NCI-H82 treated with DMSO at 0.1 percent for 48 hours (cell line): Measurements from ENCODE around the gene TRIP11.

ENCODE experiments used
- DNase-seq: peaks from one replicate; lab custom pipeline; 2025; ENCODE audit not compliant: unreplicated experiment; lab: John Stamatoyannopoulos, UW

TRIP11 gene

GRCh38 chr14:92012121-92012748 is 27.6 kb downstream of the TRIP11 start:
- DNase-seq, result no peak

GRCh38 chr14:92010644-92011043 is 29.2 kb downstream of the TRIP11 start:
- no peak for DNase-seq

DNA sequence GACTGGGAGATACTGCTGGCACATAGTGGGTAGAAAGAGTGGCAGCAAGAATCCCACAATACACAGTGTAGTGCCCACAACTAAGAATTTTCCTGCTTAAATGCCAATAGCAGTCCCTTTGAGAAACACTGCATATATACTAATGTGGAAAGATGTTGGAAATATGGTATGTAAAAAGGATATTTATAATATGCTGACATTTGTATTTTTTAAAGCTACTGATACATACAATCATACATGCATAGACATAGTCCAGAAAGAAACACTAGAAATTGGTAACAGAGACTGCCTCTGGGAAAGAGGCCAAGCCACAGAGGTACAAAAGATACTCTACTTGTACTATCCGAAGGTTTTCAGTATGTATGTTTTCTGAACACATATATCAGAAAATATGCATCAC is 30.3 kb downstream of the TRIP11 start:
- DNase-seq, result no peak

DNA sequence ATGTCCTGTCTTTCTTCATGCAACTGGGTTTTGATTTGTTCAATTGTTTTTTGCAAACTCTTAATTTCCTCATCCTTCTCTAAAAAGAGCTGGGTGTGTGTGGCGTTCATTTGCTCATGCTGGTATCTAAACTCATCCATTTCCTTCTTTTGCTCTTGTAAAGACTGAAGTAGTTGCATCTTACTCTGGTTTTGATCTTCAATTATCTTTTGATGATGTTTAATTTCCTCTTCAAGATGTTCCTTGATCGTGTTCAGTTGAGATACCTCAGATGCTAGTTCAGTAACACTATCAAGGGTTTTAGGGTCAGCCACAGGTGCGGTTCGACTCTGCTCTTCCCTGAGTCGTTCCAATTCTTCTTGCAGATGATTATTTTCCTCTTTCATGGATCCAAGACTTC is 34.8 kb downstream of the TRIP11 start:
- no peak for DNase-seq

DNA sequence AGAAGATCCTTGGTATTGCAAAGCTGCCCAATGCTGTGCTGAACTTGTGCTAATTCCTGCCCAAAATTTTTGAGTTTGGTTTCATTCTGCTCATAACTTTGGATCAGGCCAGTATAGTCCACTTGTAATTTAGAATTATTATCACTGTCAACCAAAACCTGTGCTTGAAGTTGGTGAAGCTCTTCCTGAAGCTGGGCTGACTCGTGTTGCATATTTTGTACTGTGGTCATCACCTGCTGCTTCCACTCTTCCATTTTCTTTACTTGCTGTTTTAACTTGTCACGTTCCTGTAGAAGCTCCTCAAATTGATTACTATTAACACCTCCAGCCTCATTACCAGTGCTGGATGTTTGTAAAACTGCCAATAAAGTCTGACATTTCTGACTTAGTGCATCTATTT is 35.8 kb downstream of the TRIP11 start:
- DNase-seq, result no peak

GRCh38 chr14:91998667-91999570 is 40.9 kb downstream of the TRIP11 start:
- DNase-seq, result no peak

DNA sequence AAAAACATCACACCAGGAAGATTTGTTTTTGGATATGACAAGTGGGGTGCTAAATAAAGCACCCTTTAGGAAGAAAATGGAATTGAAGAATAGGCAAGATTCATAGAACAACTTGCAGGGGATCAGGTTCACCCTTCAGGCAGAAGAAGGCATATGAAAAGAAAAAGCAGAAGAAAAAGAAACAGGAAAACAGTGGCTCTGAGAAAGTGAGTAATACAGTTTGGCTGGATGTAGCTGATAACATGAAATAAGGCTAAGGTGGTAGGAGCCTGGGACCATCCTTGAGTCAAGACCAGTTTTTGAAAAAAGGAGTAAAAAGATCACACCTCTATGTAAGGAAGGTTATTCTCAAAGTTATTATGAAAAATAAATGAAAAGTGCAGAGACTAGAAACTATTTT is 42.4 kb downstream of the TRIP11 start:
- no peak for DNase-seq

- no peak for DNase-seq
Observed at GRCh38 chr14:91996948-91997371, 42.9 kb downstream of the TRIP11 start.

DNA sequence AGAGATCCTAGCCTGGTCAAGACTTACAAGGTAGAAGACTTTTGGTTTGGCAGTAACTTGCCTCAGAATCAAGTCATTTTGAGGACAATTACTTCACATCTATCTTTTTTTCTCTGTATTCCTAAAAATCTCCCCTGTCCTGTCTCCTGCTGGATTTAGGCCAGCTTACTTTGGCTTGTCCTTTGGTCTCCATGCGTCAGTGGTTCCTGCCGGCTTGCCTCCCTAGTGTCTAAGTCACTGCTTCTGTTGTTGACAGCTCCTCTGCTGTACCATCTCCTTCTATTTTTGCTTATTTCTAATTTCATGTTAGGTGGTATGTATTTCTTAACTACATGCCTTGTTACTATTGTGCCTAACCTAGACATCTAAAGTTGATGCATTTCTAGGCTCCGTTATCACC is 52.7 kb downstream of the TRIP11 start:
- no peak for DNase-seq

DNA sequence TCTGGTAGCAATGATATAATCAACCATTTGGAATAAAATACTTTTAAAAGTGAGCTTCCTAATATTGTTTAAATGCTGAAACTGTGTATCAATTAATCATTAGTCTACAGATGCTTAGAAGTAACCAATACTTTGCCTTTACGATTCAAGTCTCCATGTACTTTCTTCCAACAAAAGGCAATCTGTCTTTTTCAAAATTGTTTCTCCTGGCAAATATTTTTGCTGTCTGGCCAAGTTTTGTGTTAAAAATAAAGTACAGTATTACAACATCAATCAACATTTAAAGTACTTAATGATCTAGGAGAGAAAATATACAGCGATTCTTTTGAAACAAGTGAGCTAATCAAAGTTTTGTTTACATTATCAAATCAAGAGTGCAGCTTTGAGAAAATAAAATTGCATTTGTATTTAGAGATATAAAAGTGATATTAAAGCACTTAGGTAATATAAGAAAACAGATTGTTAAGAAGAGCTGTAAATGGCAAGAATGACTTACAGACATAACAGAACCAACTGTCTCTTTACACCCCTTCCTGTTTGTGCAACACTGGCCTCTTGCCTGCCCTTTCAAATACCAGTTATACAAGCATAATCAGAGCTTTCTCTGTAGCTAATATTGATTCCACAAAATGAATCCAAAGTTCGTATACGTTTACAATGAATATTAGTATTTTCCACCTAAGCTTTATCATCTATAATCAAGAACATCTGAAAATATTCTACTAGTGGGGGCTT is 54.2 kb downstream of the TRIP11 start:
- DNase-seq, result no peak

DNA sequence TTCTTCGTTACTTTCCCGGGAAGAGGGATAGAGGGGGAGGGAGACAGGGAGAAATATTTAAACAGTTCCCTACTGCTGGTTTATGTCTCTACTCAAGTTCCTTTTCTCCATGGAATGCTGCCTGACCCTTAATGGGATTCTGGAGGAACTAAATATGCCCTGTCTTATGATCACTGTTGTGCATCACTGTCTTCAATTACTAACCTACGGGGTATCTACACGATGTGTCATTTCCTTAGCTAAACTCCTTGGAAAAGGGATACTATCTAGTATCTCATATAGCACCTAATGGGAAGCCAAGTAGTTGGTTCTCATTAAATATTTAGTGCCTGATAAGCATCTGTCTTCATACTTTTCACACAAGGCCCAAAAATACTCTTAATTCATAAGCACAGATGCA is 54.9 kb downstream of the TRIP11 start:
- DNase-seq, result no peak

- no peak for DNase-seq
Observed at GRCh38 chr14:91983588-91983987, 56.3 kb downstream of the TRIP11 start.

- DNase-seq, result no peak
Observed at GRCh38 chr14:91980157-91980556, 59.7 kb downstream of the TRIP11 start.

- no peak for DNase-seq
Observed at GRCh38 chr14:91977884-91978283, 62.0 kb downstream of the TRIP11 start.

GRCh38 chr14:91975763-91976162 is 64.1 kb downstream of the TRIP11 start:
- no peak for DNase-seq

DNA sequence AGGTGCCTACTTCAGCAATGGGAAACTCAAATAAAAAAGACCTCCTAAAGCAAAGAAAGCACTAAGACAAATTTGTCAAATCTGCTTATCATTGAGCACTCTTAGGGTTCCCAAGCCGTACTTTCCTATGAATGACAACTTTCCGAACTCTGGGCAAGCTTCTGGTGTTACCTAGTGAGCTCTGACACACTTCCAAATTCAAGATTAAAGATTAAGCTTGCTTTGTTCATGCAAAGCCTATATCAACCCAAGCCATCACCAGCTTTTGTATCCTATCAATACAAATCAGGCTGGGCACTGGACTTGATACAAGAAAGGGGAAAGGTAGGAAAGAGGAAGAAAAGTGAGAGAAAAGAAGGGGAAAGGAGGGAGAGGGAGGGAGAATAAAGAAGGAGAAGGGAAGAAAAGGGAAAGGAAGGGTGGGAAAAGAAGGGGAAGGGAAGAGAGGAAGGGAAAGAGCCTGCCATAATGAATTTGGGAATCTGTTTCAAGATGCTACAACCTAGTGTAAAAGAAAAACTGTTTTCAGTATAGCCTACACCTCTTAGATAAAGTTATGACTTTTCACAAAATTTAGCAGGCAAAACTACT is 68.6 kb downstream of the TRIP11 start:
- DNase-seq, result no peak

DNA sequence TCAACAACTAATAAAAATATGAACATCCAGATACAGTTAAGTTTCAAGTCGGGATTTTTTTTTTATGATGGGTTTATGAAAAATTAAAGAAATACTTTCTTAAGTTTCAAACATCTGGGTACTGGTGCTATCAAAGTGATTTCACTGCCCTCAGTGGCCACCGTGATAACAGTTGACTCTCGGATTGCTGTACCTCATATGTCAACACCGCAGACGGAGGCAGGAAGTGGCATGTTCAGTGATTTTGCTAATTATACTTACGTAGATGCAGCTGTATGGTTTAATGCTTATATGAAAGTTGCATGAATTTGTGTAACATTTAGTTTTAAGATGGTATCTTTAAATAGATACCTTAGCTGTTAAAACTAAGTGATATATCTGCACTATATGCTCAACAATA is 71.6 kb downstream of the TRIP11 start:
- no peak for DNase-seq

GRCh38 chr14:91964724-91965123 is 75.1 kb downstream of the TRIP11 start:
- no peak for DNase-seq

DNA sequence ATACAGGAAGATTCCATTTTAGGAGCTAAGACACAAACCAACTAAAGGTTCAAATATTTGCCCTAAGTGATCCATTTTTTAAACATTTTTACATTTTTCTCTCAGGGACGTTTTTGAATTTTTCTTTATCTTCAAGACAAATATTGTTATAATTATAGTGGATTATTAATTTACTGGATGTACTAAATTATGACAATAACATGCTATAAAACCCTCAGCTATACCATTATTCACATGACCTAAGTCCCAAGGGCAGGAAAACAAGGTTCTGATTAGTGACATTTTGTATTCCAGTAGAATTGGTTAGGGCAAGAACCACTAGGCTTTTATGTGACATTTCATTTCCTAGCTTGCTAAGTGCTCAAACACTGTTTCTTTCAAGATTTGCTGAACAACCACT is 75.8 kb downstream of the TRIP11 start:
- DNase-seq, result no peak

DNA sequence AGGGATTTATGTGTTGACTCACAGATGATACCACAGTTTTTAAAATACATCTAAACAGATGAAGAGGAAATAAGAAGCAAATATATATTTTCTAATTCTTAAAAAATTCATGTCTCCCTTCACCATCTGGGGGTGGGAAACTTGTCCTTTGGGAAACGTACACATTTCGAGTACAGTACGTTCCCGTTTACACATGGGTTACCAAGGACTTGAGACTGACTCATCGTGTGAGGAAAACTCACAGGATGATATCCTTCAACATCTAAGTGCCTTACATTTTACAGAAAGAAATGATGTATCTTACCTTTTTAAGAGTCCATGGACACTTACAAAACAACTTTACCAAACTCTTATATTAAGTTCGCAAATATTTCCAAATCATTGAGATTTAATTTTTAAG is 76.4 kb downstream of the TRIP11 start:
- DNase-seq, result no peak
